Endothelial cell of umbilical vein (primary cell): Measurements from ENCODE around the gene CETP. TPM values are rescaled to one million over a fixed set of nuclear protein-coding genes. Genes with fewer than 3 reads are reported as not detected.

Experiments used
- BruUV-seq: library from RNA; stranded (reverse); fragments of 400-500 nt; replicated peaks from 2 replicates; lab custom pipeline; 2021; lab: Mats Ljungman, UMichigan
- CTCF ChIA-PET: fragments of 300-600, 350-600 bp; sonication (Branson Sonifier 250); formaldehyde crosslinking; loops from one replicate; lab custom pipeline; 2021; ENCODE audit warnings: antibody characterized with exemption, inconsistent platforms; lab: Charles Lee
- POLR2A ChIA-PET: fragments of 300-600, 350-600 bp; sonication (Branson Sonifier 250); formaldehyde crosslinking; loops from one replicate; lab custom pipeline; 2021; ENCODE audit warnings: antibody characterized with exemption, inconsistent platforms; lab: Charles Lee
- DNase-seq: peaks from one replicate; pipeline ENCODE4 v3.0.0-alpha.2; 2011; ENCODE audit warnings: low read depth, low spot score
- FAIRE-seq: peaks from 2 replicates; lab custom pipeline; 2011; peaks lifted over from hg19 to GRCh38; lab: Jason Lieb, UNC
- H2AFZ ChIP-seq: 2 replicates; pipeline ENCODE4 v1.6.0; 2012; ENCODE audit warnings: low read depth, low read length, control low read depth, inconsistent platforms
- H3K27ac ChIP-seq: 2 replicates; pipeline ENCODE4 v1.5.1; 2011; ENCODE audit warnings: low read depth, mild to moderate bottlenecking, control low read depth, low read length, moderate library complexity; ENCODE audit not compliant: insufficient read depth
- H3K27me3 ChIP-seq, 2 experiments: 2 replicates each; pipeline versions ENCODE4 v1.6.0 to v1.6.1; 2011; ENCODE audit warnings: low read length in 2 of 2, mixed read lengths in 1 of 2; ENCODE audit not compliant: control insufficient read depth in 2 of 2, insufficient read depth in 2 of 2
- H3K36me3 ChIP-seq, 2 experiments: 2 replicates in 1 of 2; 3 replicates in 1 of 2; pipeline ENCODE4 v1.5.1; 2011; ENCODE audit warnings: low read length in 2 of 2, mild to moderate bottlenecking in 1 of 2, moderate library complexity in 1 of 2; ENCODE audit not compliant: control insufficient read depth in 2 of 2, insufficient read depth in 2 of 2; ENCODE audit errors: extremely low read depth in 1 of 2
- H3K4me1 ChIP-seq: 3 replicates; pipeline ENCODE4 v1.5.1; 2011; ENCODE audit warnings: mild to moderate bottlenecking, low read length; ENCODE audit not compliant: control insufficient read depth, insufficient read depth; ENCODE audit errors: extremely low read depth
- H3K4me2 ChIP-seq: 2 replicates; pipeline ENCODE4 v1.6.1; 2011; ENCODE audit warnings: low read length, control low read depth, mixed read lengths; ENCODE audit not compliant: insufficient read depth
- H3K4me3 ChIP-seq, 3 experiments: fragments of 200-600 bp in 1 of 3; sonication (generic), shearing (Covaris generic) in 1 of 3; replicated peaks in 1 of 3; 2 replicates each; pipeline ENCODE4 v1.5.1; 2011 to 2016; ENCODE audit warnings: control low read depth in 3 of 3, low read length in 3 of 3, mild to moderate bottlenecking in 2 of 3, inconsistent platforms in 1 of 3, low read depth in 1 of 3, moderate library complexity in 1 of 3; ENCODE audit not compliant: insufficient read depth in 1 of 3
- H3K79me2 ChIP-seq: 2 replicates; pipeline ENCODE4 v1.6.0; 2012; ENCODE audit warnings: low read length, inconsistent platforms; ENCODE audit not compliant: control insufficient read depth, insufficient read depth
- H3K9ac ChIP-seq: replicated peaks from 2 replicates; pipeline ENCODE3; 2011; ENCODE audit warnings: low read length, control low read depth; ENCODE audit not compliant: insufficient read depth; ENCODE audit errors: extremely low read depth
- H3K9me1 ChIP-seq: replicated peaks from 3 replicates; pipeline ENCODE4 v1.6.0; 2011; ENCODE audit warnings: mild to moderate bottlenecking, low read length; ENCODE audit not compliant: control insufficient read depth, insufficient read depth; ENCODE audit errors: extremely low read depth
- H3K9me3 ChIP-seq: replicated peaks from 2 replicates; pipeline ENCODE4 v1.5.1; 2012; ENCODE audit warnings: low read length, inconsistent platforms; ENCODE audit not compliant: control insufficient read depth, insufficient read depth
- H4K20me1 ChIP-seq: replicated peaks from 2 replicates; pipeline ENCODE3; 2011; ENCODE audit warnings: mild to moderate bottlenecking, low read length; ENCODE audit not compliant: control insufficient read depth, insufficient read depth; ENCODE audit errors: extremely low read depth
- CTCF ChIP-seq, 2 donors: IDR thresholded peaks; 1 replicate in 1 of 2; 2 replicates in 1 of 2; pipeline ENCODE4 v1.5.1; 2011; ENCODE audit warnings: low read length in 2 of 2, mild to moderate bottlenecking in 2 of 2, moderate library complexity in 2 of 2, control low read depth in 1 of 2, inconsistent platforms in 1 of 2, low read depth in 1 of 2; ENCODE audit not compliant: insufficient read depth in 1 of 2; ENCODE audit errors: extremely low read depth in 1 of 2
- EZH2 ChIP-seq: IDR thresholded peaks from 2 replicates; pipeline ENCODE4 v1.6.1; 2012; ENCODE audit warnings: borderline replicate concordance, low read depth, mild to moderate bottlenecking, moderate library complexity, low read length, inconsistent platforms; ENCODE audit not compliant: severe bottlenecking
- FOS ChIP-seq: IDR thresholded peaks from 2 replicates; pipeline ENCODE4 v1.6.1; 2011; ENCODE audit warnings: mild to moderate bottlenecking, low read length, moderate library complexity, borderline replicate concordance; ENCODE audit not compliant: insufficient read depth
- GATA2 ChIP-seq: IDR thresholded peaks from 2 replicates; pipeline ENCODE4 v1.7.0; 2011; ENCODE audit warnings: low read depth, mild to moderate bottlenecking, moderate library complexity, mixed read lengths, low read length; ENCODE audit not compliant: insufficient read length, insufficient read depth
- JUN ChIP-seq: IDR thresholded peaks from 2 replicates; pipeline ENCODE4 v1.6.1; 2011; ENCODE audit warnings: borderline replicate concordance, low read depth; ENCODE audit not compliant: insufficient read length, insufficient read depth
- MAX ChIP-seq: IDR thresholded peaks from 2 replicates; pipeline ENCODE4 v1.6.1; 2011; ENCODE audit not compliant: insufficient read depth, insufficient read length
- MYC ChIP-seq: IDR thresholded peaks from one replicate; pipeline ENCODE4 v1.6.1; 2011; ENCODE audit warnings: mild to moderate bottlenecking, low read depth, low read length
- POLR2A ChIP-seq: IDR thresholded peaks from 2 replicates; pipeline ENCODE4 v1.6.1; 2012; ENCODE audit warnings: low read depth, mild to moderate bottlenecking, control low read depth, low read length
- POLR2AphosphoS5 ChIP-seq: IDR thresholded peaks from 2 replicates; pipeline ENCODE4 v1.6.1; 2012; ENCODE audit warnings: low read depth, mild to moderate bottlenecking, control low read depth, low read length, moderate library complexity; ENCODE audit not compliant: insufficient read depth
- dilution Hi-C: fragments of 300-500 bp; cut with MboI; formaldehyde crosslinking; loops from one replicate; pipeline ENCODE4 v1.15.0; 2019; ENCODE audit warnings: low sequenced_read_pairs; ENCODE audit not compliant: extremely low pct_ligation_motif_present
- intact Hi-C: fragments of 100-400 bp; cut with micrococcal nuclease; formaldehyde crosslinking; loops from one replicate; pipeline ENCODE4 v1.10.0; 2022
- polyA plus RNA-seq, 4 experiments: library from polyadenylated mRNA; depleted of rRNA in 3 of 4; stranded (reverse) in 3 of 4; unstranded in 1 of 4; fragments of >200 nt; gene quantifications; 2 replicates each; pipeline versions ENCODE4 v1.2.1 to v1.2.3, GENCODE V29; 2011 to 2012; ENCODE audit warnings: missing spikeins in 1 of 4
- total RNA-seq: library from RNA; stranded (reverse); gene quantifications from 2 replicates; pipeline ENCODE4 v1.2.3, GENCODE V29; 2021

Gene CETP
- total and polyA plus RNA-seq, 2 donors (not counting 3 experiments of a cell fraction or from before 2014, with no cell fraction given) = 2.2 to 2.8 TPM

- Histone ChIP-seq H3K79me2 (no peaks in the 10 kb centered on the region), H3K9me1 (no peaks in the 10 kb centered on the region), H4K20me1 (no peaks in the 10 kb centered on the region), H3K36me3 (no peaks in the 10 kb centered on the region), H3K4me2 (no peak overlapping the region), H3K27ac (no peak overlapping the region), H3K4me3 (no peak overlapping the region), H3K9me3 (no peaks in the 10 kb centered on the region), H2AFZ (no peak overlapping the region), H3K4me1 (peaks cover 10% of the 10 kb centered on the region), H3K27me3 (no peaks in the 10 kb centered on the region), H3K9ac (no peak overlapping the region)
- DNase-seq (no peak), FAIRE-seq (no peak)
- CTCF ChIA-PET = interaction anchor here (1.7 kb wide), 1 partner anchor 34 kb away, joined by 7 read pairs; no protein-coding TSS in a partner anchor
- BruUV-seq = no TSS peak
- no peak for TF ChIP-seq FOS
- TF ChIP-seq JUN = no peak
- no peak for TF ChIP-seq GATA2
- TF ChIP-seq CTCF (IDR thresholded peaks at IDR 0.05; ENCODE audit: extremely low read depth in 1 of 2, insufficient read depth in 1 of 2, low read depth in 1 of 2, low read length in 2 of 2) = no peak
- no peak for TF ChIP-seq POLR2A
- no peak for TF ChIP-seq EZH2
- TF ChIP-seq MYC = no peak
- TF ChIP-seq POLR2AphosphoS5 = no peak
- TF ChIP-seq MAX = no peak
- POLR2A ChIA-PET = no interaction called here
- intact Hi-C loops = no loop called here
- dilution Hi-C loops = no loop called here
Observed at GRCh38 chr16:57012353-57012752, 50.6 kb downstream of the CETP start.
